ENCODE results near the gene ULK4. TPM values are rescaled to one million over a fixed set of nuclear protein-coding genes. Genes with fewer than 3 reads are reported as not detected.

ULK4 gene
- total and polyA plus RNA-seq, 2 of the 8 experiments (the other 6 are each of a cell fraction or from before 2014, with no cell fraction given) = 3.0 to 10.8 TPM

DNA sequence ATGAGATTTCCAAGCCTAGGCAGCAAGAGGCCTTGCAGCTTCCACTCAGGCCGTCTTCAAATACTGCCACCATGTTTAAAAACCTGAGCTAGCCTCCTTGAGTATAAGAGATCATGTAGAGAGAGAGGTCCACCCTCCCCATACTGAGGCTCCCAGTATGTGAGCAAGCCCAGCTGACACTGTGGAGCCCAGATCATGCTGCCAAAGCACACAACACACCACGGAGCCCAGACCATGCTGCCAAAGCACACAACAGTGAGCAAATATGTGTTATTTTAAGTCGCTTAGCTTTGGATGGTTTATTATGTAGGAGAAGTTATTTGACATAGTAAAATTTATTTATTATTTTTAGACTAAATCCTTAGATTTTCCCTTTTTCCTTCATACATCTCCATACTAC is 428.9 kb downstream of the ULK4 start:
- DNase-seq (ENCODE audit: low read depth in 1 of 2, low spot score in 2 of 2) = no peak
- Histone ChIP-seq H3K79me1 (ENCODE audit: low read depth, low read length) (no peaks in the 10 kb centered on the region), H3K36me3 (ENCODE audit: control insufficient read depth in 2 of 4, insufficient read depth in 4 of 4, low read length in 3 of 4) (no peaks in the 10 kb centered on the region), H2BK5ac (ENCODE audit: low read depth, low read length) (no peak overlapping the region), H4K20me1 (replicated peaks in 1 of 2; ENCODE audit: control insufficient read depth in 1 of 2, insufficient read depth in 2 of 2, low read length in 2 of 2) (no peaks in the 10 kb centered on the region), H3K9me3 (ENCODE audit: insufficient read depth in 2 of 2, low read depth in 1 of 2, low read length in 1 of 2) (no peaks in the 10 kb centered on the region), H3K23ac (ENCODE audit: insufficient read length) (no peak overlapping the region), H3K4me1 (replicated peaks in 1 of 4; ENCODE audit: control insufficient read depth in 3 of 4, insufficient read depth in 4 of 4, low read length in 3 of 4) (no peaks in the 10 kb centered on the region), H3K23me2 (ENCODE audit: low read depth, low read length) (no peaks in the 10 kb centered on the region), H2BK120ac (replicated peaks; ENCODE audit: low read depth, low read length) (no peak overlapping the region), H2AFZ (ENCODE audit: low read length) (no peak overlapping the region), H3K27me3 (replicated peaks in 1 of 4; ENCODE audit: control insufficient read depth in 3 of 4, extremely low read depth in 1 of 4, insufficient read depth in 3 of 4, low read length in 3 of 4) (no peaks in the 10 kb centered on the region), H3K79me2 (ENCODE audit: control insufficient read depth in 1 of 2, insufficient read depth in 2 of 2, low read length in 2 of 2) (no peaks in the 10 kb centered on the region), H2AK5ac (ENCODE audit: low read depth, low read length) (no peak overlapping the region), H3K56ac (replicated peaks; ENCODE audit: insufficient read length, low read depth, low read length) (no peak overlapping the region), H3K27ac (ENCODE audit: low read depth, low read length) (no peak overlapping the region), H3K9ac (replicated peaks in 1 of 4; ENCODE audit: extremely low read depth in 1 of 4, low read depth in 3 of 4, low read length in 3 of 4) (no peak overlapping the region), H3K4me2 (ENCODE audit: insufficient read depth in 1 of 2, low read depth in 2 of 2, low read length in 2 of 2) (no peak overlapping the region), H4K8ac (ENCODE audit: extremely low read depth, insufficient read depth, low read length) (no peak overlapping the region), H3K14ac (ENCODE audit: insufficient read length) (no peak overlapping the region), H2BK12ac (ENCODE audit: low read depth, low read length) (no peak overlapping the region), H2BK20ac (ENCODE audit: low read length) (no peak overlapping the region), H3K4ac (replicated peaks; ENCODE audit: insufficient read length, low read depth, low read length) (no peak overlapping the region), H3K18ac (ENCODE audit: extremely low read depth, low read length) (no peak overlapping the region), H3K4me3 (ENCODE audit: extremely low read depth in 1 of 4, insufficient read depth in 2 of 4, low read depth in 3 of 4, low read length in 4 of 4) (no peak overlapping the region), H2BK15ac (ENCODE audit: low read length) (no peak overlapping the region), H4K91ac (replicated peaks; ENCODE audit: insufficient read length, low read length) (no peak overlapping the region), H4K5ac (ENCODE audit: insufficient read length, low read depth, low read length) (no peak overlapping the region)
- WGBS, 2 experiments (ENCODE audit: extremely low coverage in 1 of 2, insufficient coverage in 1 of 2, insufficient read length in 1 of 2, insufficient replicate concordance in 2 of 2, low coverage in 1 of 2, low lambda C conversion rate in 2 of 2, missing lambda C conversion rate in 1 of 2) = 96% methylated on average over 3 of the region's 3 CpGs; no CpG with 5 or more reads in 1 of the 2 experiments
- no peak for TF ChIP-seq HDAC6 (IDR thresholded peaks at IDR 0.05; ENCODE audit: low read depth, low read length)
- TF ChIP-seq YY1 (IDR thresholded peaks at IDR 0.05; ENCODE audit: low read depth, low read length) = no peak
- TF ChIP-seq CHD2 (IDR thresholded peaks at IDR 0.05; ENCODE audit: low read length) = no peak
- TF ChIP-seq TAF1 (IDR thresholded peaks at IDR 0.05; ENCODE audit: low read depth, low read length) = no peak
- CTCF ChIA-PET (ENCODE audit: partially characterized antibody) = interaction anchor here (0.8 to 1.4 kb wide), 4 partner anchors 22 to 162 kb away, joined by 3 to 4 read pairs (median 3); no protein-coding TSS in a partner anchor
- POLR2A ChIA-PET (ENCODE audit: partially characterized antibody) = no interaction called here
- no peak for FAIRE-seq

Measured in H1 (cell line).